ENCODE results near the gene G3BP2. TPM values are rescaled to one million over a fixed set of nuclear protein-coding genes. Genes with fewer than 3 reads are reported as not detected.

The G3BP2 gene
- total RNA-seq, 6 donors from 2014 or later = 42.8 to 121 (median 97.1) TPM

DNA sequence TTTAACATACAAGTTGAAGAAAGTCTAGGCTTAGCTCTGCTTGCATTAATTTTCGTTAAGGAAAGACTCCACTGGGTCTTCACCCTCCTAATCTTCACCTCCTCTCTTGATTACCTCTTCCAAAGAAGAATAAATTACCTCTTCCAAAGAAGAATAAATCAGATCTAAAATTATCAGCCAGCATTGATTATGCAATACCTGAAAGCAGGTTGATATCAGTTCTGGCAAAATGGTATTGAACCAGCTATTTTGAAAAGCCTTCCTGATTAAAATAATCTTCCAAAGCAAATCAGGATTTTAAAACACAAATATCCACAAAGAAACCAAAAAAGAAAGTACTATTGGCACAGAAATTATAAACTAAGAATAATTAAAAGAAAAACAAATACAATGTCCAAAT, 79.8 kb downstream of the G3BP2 start:
- H3K27me3 ChIP-seq = no peaks in the 10 kb centered on the region
- H3K36me3 ChIP-seq = no peaks in the 10 kb centered on the region
- H3K4me1 ChIP-seq = no peaks in the 10 kb centered on the region
- WGBS, 2 donors = 82 to 88% methylated on average over 1 of the region's 1 CpG
- TF ChIP-seq POLR2A (IDR thresholded peaks at IDR 0.05) (no peak), EP300 (IDR thresholded peaks at IDR 0.05) (no peak), POLR2AphosphoS5 (IDR thresholded peaks at IDR 0.05) (no peak), CTCF (IDR thresholded peaks at IDR 0.05) (no peak)
- no peaks in the 10 kb centered on the region for H3K9me3 ChIP-seq
- ATAC-seq (ENCODE audit: low FRiP score in 2 of 2) (no peak), DNase-seq (no peak)
- no peak overlapping the region for H3K4me3 ChIP-seq
- no peak overlapping the region for H3K27ac ChIP-seq

Small RNA genes within 50 kb of the gene (small RNA-seq; reads per million reads assigned to genes)
- gene RF00019 = 0 reads per million in 4 donors

Other genes starting within 250 kb of the G3BP2 start
- gene RCHY1, start 159.0 kb downstream of the G3BP2 start, total RNA-seq = 10 to 100 TPM in 5 of 6 donors, 1 to 10 TPM in 1; 4.1 to 39.5 (median 26.1) TPM
- gene THAP6, start 158.9 kb downstream of the G3BP2 start, total RNA-seq = 10 to 100 TPM; 10.8 to 46.1 (median 15.1) TPM
- not detected for gene ODAPH, start 117.3 kb downstream of the G3BP2 start, total RNA-seq
- 10 to 100 TPM in 5 of 6 donors, 1 to 10 TPM in 1; 3.7 to 32.4 (median 17.0) TPM for gene CDKL2, start 42.9 kb downstream of the G3BP2 start, total RNA-seq
- gene USO1, start 51.2 kb upstream of the G3BP2 start, total RNA-seq = 100 to 1,000 TPM in 1 of 6 donors, 10 to 100 TPM in 5; 23.7 to 111 (median 54.3) TPM
- gene PPEF2, start 229.0 kb upstream of the G3BP2 start, total RNA-seq = not detected